Regular cardiac myocyte (primary cell): ENCODE data around the gene LSM12. TPM values are rescaled to one million over a fixed set of nuclear protein-coding genes. Genes with fewer than 3 reads are reported as not detected.

ENCODE experiments used
- total RNA-seq: library from RNA; depleted of rRNA; stranded (reverse); fragments of >200 nt; gene quantifications from 2 replicates; pipeline ENCODE4 v1.2.3, GENCODE V29; 2014

The LSM12 gene
- total RNA-seq = 36.9 and 50.4 TPM in 2 replicates

GRCh38 chr17:44066204-44066930, at the start of gene LSM12:
TSS of gene LSM12 (minus strand) at chr17:44066671. CDS start at chr17:44066587, 84 bp downstream.

GRCh38 chr17:44070455-44071197, 4.2 kb upstream of the LSM12 start, which contains the start of gene G6PC3:
TSS of gene G6PC3 (plus strand) at chr17:44070735. CDS start at chr17:44070966, 231 bp downstream.

GRCh38 chr17:44014437-44015172, 51.9 kb downstream of the LSM12 start, which contains the start of gene TMEM101:
TSS of gene TMEM101 (minus strand) at chr17:44014963. CDS start at chr17:44014952, 11 bp downstream.

GRCh38 chr17:44004077-44004760, 62.3 kb downstream of the LSM12 start, which contains the start of gene NAGS:
TSS of gene NAGS (plus strand) at chr17:44004622. CDS start at chr17:44004664, 42 bp downstream.

Other genes with a start within 250 kb of the LSM12 start
- gene MPP3, start 233.5 kb downstream of the LSM12 start, total RNA-seq = 9.2 and 11.6 TPM in 2 replicates
- not detected in 2 replicates for gene CD300LG, start 219.5 kb downstream of the LSM12 start, total RNA-seq
- 2.9 and 4.5 TPM in 2 replicates for gene MPP2, start 159.1 kb downstream of the LSM12 start, total RNA-seq
- not detected in 2 replicates for gene PPY, start 124.2 kb downstream of the LSM12 start, total RNA-seq
- not detected in 2 replicates for gene PYY, start 112.7 kb downstream of the LSM12 start, total RNA-seq
- gene NAGS, start 62.0 kb downstream of the LSM12 start, total RNA-seq = 0.96 and 2.5 TPM in 2 replicates
- 69.4 and 95.0 TPM in 2 replicates for gene TMEM101, start 51.7 kb downstream of the LSM12 start, total RNA-seq
- 12.7 and 17.4 TPM in 2 replicates for gene G6PC3, start 4.1 kb upstream of the LSM12 start, total RNA-seq
- gene HDAC5, start 57.0 kb upstream of the LSM12 start, total RNA-seq = 24.2 and 56.7 TPM in 2 replicates
- 1.1 and 3.6 TPM in 2 replicates for gene HROB, start 75.3 kb upstream of the LSM12 start, total RNA-seq
- under 0.01 TPM in 2 replicates for gene ASB16, start 104.0 kb upstream of the LSM12 start, total RNA-seq
- gene TMUB2, start 120.3 kb upstream of the LSM12 start, total RNA-seq = 25.5 and 28.8 TPM in 2 replicates
- gene ATXN7L3, start 133.2 kb upstream of the LSM12 start, total RNA-seq = 32.1 and 40.5 TPM in 2 replicates
- 31.3 and 58.1 TPM in 2 replicates for gene UBTF, start 153.0 kb upstream of the LSM12 start, total RNA-seq
- gene SLC4A1, start 201.5 kb upstream of the LSM12 start, total RNA-seq = not detected in 2 replicates
- 0.56 TPM in 1 of 2 replicates, not detected in the other for gene RUNDC3A, start 241.9 kb upstream of the LSM12 start, total RNA-seq